Bronchial epithelial cell (primary cell): Measurements from ENCODE around the gene FADD. TPM values are rescaled to one million over a fixed set of nuclear protein-coding genes. Genes with fewer than 3 reads are reported as not detected.
A peak's percentile ranks its signal among the peaks of the same experiment; 100 is the strongest.

Source experiments
- DNase-seq: peaks from one replicate; pipeline ENCODE4 v3.0.0-alpha.2; 2010; ENCODE audit warnings: low read depth
- FAIRE-seq: peaks from 2 replicates; lab custom pipeline; 2011; peaks lifted over from hg19 to GRCh38; lab: Jason Lieb, UNC
- H3K27me3 ChIP-seq: 2 replicates; pipeline ENCODE4 v1.5.1; 2011; ENCODE audit warnings: low read length; ENCODE audit not compliant: control insufficient read depth, insufficient read depth
- H3K36me3 ChIP-seq: 2 replicates; pipeline ENCODE4 v1.5.1; 2011; ENCODE audit warnings: low read length; ENCODE audit not compliant: control insufficient read depth, insufficient read depth
- H3K4me3 ChIP-seq: 2 replicates; pipeline ENCODE4 v1.5.1; 2011; ENCODE audit warnings: mild to moderate bottlenecking, low read depth, low read length, control low read depth
- CTCF ChIP-seq: IDR thresholded peaks from 2 replicates; pipeline ENCODE4 v1.5.1; 2011; ENCODE audit warnings: mild to moderate bottlenecking, moderate library complexity, low read length, control low read depth, inconsistent platforms; ENCODE audit not compliant: insufficient read depth, severe bottlenecking
- total RNA-seq: library from RNA; depleted of rRNA; stranded (reverse); fragments of >200 nt; gene quantifications from 2 replicates; pipeline ENCODE4 v1.2.1, GENCODE V29; 2014

FADD gene
- total RNA-seq, 1 donor from 2014 or later: 52.1 TPM

DNA sequence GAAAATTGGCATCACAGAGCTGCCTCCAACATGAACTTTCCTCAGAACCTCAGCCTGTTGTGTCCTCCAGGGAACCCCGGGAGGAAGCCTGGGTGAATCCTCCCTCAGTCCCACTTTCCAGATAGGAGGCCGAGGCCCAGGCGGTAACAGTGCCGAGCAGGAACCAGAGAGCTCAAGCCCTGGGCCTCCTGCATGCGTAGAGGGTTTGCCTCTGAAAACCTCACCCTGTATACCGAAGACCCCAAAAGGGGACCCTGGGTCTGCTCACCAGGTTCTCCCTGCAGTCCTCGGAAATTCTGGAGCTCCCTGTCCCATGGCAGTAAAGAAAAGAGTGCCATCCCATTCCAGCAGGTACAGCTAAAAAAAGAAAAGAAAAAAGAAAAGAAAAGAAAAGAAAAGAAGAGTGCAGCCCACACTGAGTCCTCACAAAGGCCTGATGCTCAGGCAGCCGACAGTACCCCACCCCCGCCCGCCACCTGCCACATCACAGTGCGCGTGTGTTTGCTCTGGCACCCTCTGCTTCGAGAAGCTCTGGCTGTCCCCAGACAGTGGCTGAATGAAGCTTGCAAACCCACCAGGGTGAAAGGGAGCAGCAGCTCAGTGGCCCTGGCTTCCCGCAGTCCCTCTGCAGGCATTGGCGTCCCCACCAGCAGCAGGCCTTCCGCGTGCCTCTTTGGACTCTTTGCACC, 28.4 kb upstream of the FADD start:
- DNase-seq: no peak
- TF ChIP-seq CTCF: no peak
- Histone ChIP-seq H3K27me3 (no peaks in the 10 kb centered on the region), H3K36me3 (no peaks in the 10 kb centered on the region), H3K4me3 (no peak overlapping the region)
- no peak for FAIRE-seq

DNA sequence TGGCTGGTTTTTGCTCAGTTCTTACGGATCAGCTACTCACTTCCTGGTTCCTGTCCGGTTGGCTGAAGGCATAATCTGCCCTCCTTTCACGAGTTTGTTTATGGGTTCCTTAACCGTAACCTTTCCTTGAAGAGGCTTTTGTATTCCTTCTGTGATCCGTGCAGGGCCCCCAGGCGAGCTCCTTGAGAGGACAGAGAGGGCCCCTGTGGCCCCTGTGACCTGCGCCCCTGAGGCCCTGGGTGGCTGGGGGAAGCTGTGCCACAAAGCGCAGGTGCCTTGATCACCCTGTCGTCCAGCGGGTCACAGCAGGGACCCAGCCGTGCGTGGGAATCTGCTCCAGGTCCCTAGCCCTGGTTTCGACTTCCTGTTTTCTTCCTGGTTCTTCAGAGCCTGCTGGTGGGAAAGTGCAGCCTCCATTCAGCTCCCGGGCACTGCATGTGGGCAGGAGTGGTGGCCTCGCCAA, 27.8 kb upstream of the FADD start:
- FAIRE-seq: peak; percentile 28
- DNase-seq: no peak
- no peaks in the 10 kb centered on the region for H3K36me3 ChIP-seq
- H3K27me3 ChIP-seq: no peaks in the 10 kb centered on the region
- H3K4me3 ChIP-seq: no peak overlapping the region
- no peak for TF ChIP-seq CTCF

- FAIRE-seq (no peak), DNase-seq (no peak)
- no peaks in the 10 kb centered on the region for H3K36me3 ChIP-seq
- H3K27me3 ChIP-seq: no peaks in the 10 kb centered on the region
- H3K4me3 ChIP-seq: no peak overlapping the region
- TF ChIP-seq CTCF: peak; percentile 58
These were observed 26.0 kb upstream of the FADD start for GRCh38 chr11:70176940-70177689.

DNA sequence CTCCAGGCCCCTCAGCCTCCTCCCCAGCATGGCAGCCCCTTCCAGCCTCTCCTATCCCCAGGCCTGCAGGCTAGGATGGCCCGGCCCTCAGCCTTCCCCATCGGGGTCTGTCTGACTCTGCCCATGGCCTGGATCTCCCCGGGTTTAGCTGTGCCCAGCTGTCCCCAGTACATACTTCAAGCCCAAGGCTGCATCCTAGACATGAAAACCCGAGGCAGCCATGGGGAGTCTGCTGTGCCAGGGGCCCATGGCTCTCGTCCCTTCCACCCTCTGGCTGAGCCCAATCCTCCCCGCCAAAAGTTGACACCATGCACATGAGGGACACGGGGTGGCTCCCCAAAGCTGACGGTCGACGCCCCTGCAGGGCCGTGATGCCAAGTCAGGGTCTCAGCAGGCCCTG, 22.2 kb upstream of the FADD start:
- Histone ChIP-seq H3K36me3 (no peaks in the 10 kb centered on the region), H3K27me3 (no peaks in the 10 kb centered on the region), H3K4me3 (no peak overlapping the region)
- no peak for FAIRE-seq
- no peak for DNase-seq
- no peak for TF ChIP-seq CTCF

- no peak for DNase-seq
- no peaks in the 10 kb centered on the region for H3K36me3 ChIP-seq
- no peaks in the 10 kb centered on the region for H3K27me3 ChIP-seq
- no peak for FAIRE-seq
- no peak overlapping the region for H3K4me3 ChIP-seq
- TF ChIP-seq CTCF: no peak
These were observed 20.8 kb upstream of the FADD start for GRCh38 chr11:70182266-70182665.
